ENCODE data around the gene TAF4B. TPM values are rescaled to one million over a fixed set of nuclear protein-coding genes. Genes with fewer than 3 reads are reported as not detected.

TAF4B gene
- total and polyA plus RNA-seq, 10 donors, result 6.4 to 23.8 (median 10.1) TPM

- intact Hi-C loops (cut with DNase I; ENCODE audit: low total_unique reads), result no loop called here
- no peak overlapping the region for H3K4me3 ChIP-seq
- DNase-seq, result no peak
- TF ChIP-seq POLR2A (IDR thresholded peaks at IDR 0.05) (no peak), POLR2AphosphoS5 (IDR thresholded peaks at IDR 0.05) (no peak), CTCF (IDR thresholded peaks at IDR 0.05 in 8 of 11, conservative IDR thresholded peaks at IDR 0.05 in 3 of 11) (no peak)
- H3K4me1 ChIP-seq, result no peaks in the 10 kb centered on the region
- WGBS, 5 donors, result 35 to 80% (median 56%) methylated on average over 1 of the region's 1 CpG
- no peaks in the 10 kb centered on the region for H3K9me3 ChIP-seq
- no peak overlapping the region for H3K27ac ChIP-seq
- H3K36me3 ChIP-seq, result peaks cover 0 to 49% (median 19%) of the 10 kb centered on the region in 6 donors
- no peaks in the 10 kb centered on the region for H3K27me3 ChIP-seq (replicated peaks in 1 of 7)
Measured at GRCh38 chr18:26286008-26286407, 59.8 kb downstream of the TAF4B start.

- H3K9me3 ChIP-seq, result no peaks in the 10 kb centered on the region
- WGBS, 5 donors, result 93 to 96% (median 94%) methylated on average over 4 of the region's 4 CpGs
- no peaks in the 10 kb centered on the region for H3K4me1 ChIP-seq
- H3K4me3 ChIP-seq, result no peak overlapping the region
- peaks cover 0 to 46% (median 12%) of the 10 kb centered on the region in 6 donors for H3K36me3 ChIP-seq
- no peak overlapping the region for H3K27ac ChIP-seq
- TF ChIP-seq CTCF (IDR thresholded peaks at IDR 0.05 in 8 of 11, conservative IDR thresholded peaks at IDR 0.05 in 3 of 11), result no peak
- TF ChIP-seq POLR2AphosphoS5 (IDR thresholded peaks at IDR 0.05), result no peak
- no peak for TF ChIP-seq POLR2A (IDR thresholded peaks at IDR 0.05)
- DNase-seq, result no peak
- no peaks in the 10 kb centered on the region for H3K27me3 ChIP-seq (replicated peaks in 1 of 7)
- intact Hi-C loops (cut with DNase I; ENCODE audit: low total_unique reads), result no loop called here
Measured at GRCh38 chr18:26287644-26288043, 61.4 kb downstream of the TAF4B start.

- 74 to 92% (median 83%) methylated on average over 3 of the region's 3 CpGs for WGBS, 5 donors
- intact Hi-C loops (cut with DNase I; ENCODE audit: low total_unique reads), result no loop called here
Measured at GRCh38 chr18:26290385-26290784, 64.1 kb downstream of the TAF4B start.

GRCh38 chr18:26293982-26294381, 67.7 kb downstream of the TAF4B start:
- H3K27ac ChIP-seq, result no peak overlapping the region
- peaks cover 0 to 33% (median 0%) of the 10 kb centered on the region in 6 donors for H3K36me3 ChIP-seq
- H3K4me1 ChIP-seq, result no peaks in the 10 kb centered on the region
- no peak overlapping the region for H3K4me3 ChIP-seq
- no peak for DNase-seq
- no peaks in the 10 kb centered on the region for H3K9me3 ChIP-seq
- WGBS, 5 donors, result 74 to 89% (median 76%) methylated on average over 1 of the region's 1 CpG
- H3K27me3 ChIP-seq (replicated peaks in 1 of 7), result no peaks in the 10 kb centered on the region
- TF ChIP-seq CTCF (IDR thresholded peaks at IDR 0.05 in 8 of 11, conservative IDR thresholded peaks at IDR 0.05 in 3 of 11) (no peak), POLR2A (IDR thresholded peaks at IDR 0.05) (no peak)
- intact Hi-C loops (cut with DNase I; ENCODE audit: low total_unique reads), result no loop called here

More at GRCh38 chr18:26290385-26290784, 64.1 kb downstream of the TAF4B start:
- DNase-seq, result no peak
- Histone ChIP-seq H3K9me3 (no peaks in the 10 kb centered on the region), H3K36me3 (peaks cover 0 to 46% (median 8%) of the 10 kb centered on the region in 6 donors), H3K4me3 (no peak overlapping the region), H3K4me1 (no peaks in the 10 kb centered on the region), H3K27me3 (replicated peaks in 1 of 7) (no peaks in the 10 kb centered on the region), H3K27ac (no peak overlapping the region)
- no peak for TF ChIP-seq POLR2AphosphoS5 (IDR thresholded peaks at IDR 0.05)
- no peak for TF ChIP-seq POLR2A (IDR thresholded peaks at IDR 0.05)
- no peak for TF ChIP-seq CTCF (IDR thresholded peaks at IDR 0.05 in 8 of 11, conservative IDR thresholded peaks at IDR 0.05 in 3 of 11)
